Right lobe of liver (tissue), 4 donors: ENCODE results near the gene MAP3K14.

Experiments used
- CTCF ChIP-seq, 4 donors: fragments of 200-600 bp in 3 of 4; fragments of 450-650 bp in 1 of 4; IDR thresholded peaks; one replicate each; pipeline versions ENCODE4 v1.5.1 to v1.8.0; 2016 to 2022; ENCODE audit warnings: antibody characterized with exemption in 4 of 4, mild to moderate bottlenecking in 2 of 4
- POLR2A ChIP-seq: fragments of 450-650 bp; IDR thresholded peaks from one replicate; pipeline ENCODE4 v1.6.1; 2017; ENCODE audit warnings: antibody characterized with exemption, mild to moderate bottlenecking
- donor health status: DM: no; HTN: no; CAD: no.
- donor health status: DM: no; HTN: no; CAD: no.
- donor health status: DM: no; HTN: yes; CAD: no.

GRCh38 chr17:45342306-45342705 is 25.5 kb upstream of the MAP3K14 start:
- TF ChIP-seq CTCF (IDR thresholded peaks at IDR 0.05) (no peak), POLR2A (no peak)
